Right ventricle myocardium inferior (tissue), 1 donor: ENCODE measurements around the gene AMER3. TPM values are rescaled to one million over a fixed set of nuclear protein-coding genes. Genes with fewer than 3 reads are reported as not detected.
"Not testable (repeated sequence)": the region's sequence is repeated elsewhere in the genome, so short reads cannot be mapped to it uniquely, and the experiment has no call there.

Experiments used
- ATAC-seq: fragments of 200-7000 bp; cut with Tn5 transposase; one replicate; pipeline ENCODE4 v1.9.1; 2020; ENCODE audit warnings: mild to moderate bottlenecking, moderate library complexity
- DNase-seq: peaks from one replicate; pipeline ENCODE4 v3.0.0; 2021; ENCODE audit errors: missing footprints
- intact Hi-C: fragments of 100-400 bp; cut with DNase I; formaldehyde crosslinking; loops from one replicate; pipeline ENCODE4 v1.11.0; 2022
- long read RNA-seq: library from polyadenylated mRNA; unstranded; transcript quantifications from one replicate; pipeline ENCODE4 v2.0.0, GENCODE V29; 2021
- total RNA-seq: library from RNA; stranded (reverse); fragmentation: NEBNext Ultra II Directional; extraction: Animal tissue kit (Norgen Biotek cat#: 25700); gene quantifications from one replicate; pipeline ENCODE4 v1.2.1, GENCODE V29; 2021
- donor health status: DM: no; HTN: yes; CAD: no; lungs with severe emphysema.

The AMER3 gene
- total RNA-seq: not detected
- long read RNA-seq: 0 reads

- intact Hi-C loops: no loop called here
- ATAC-seq: no peak
- no peak for DNase-seq
Observed at GRCh38 chr2:130755256-130756052, at the start of gene AMER3. Gene AMER3, plus strand, starts transcription at chr2:130755540. Its CDS starts 6,533 bp downstream, at chr2:130762073.

GRCh38 chr2:130714795-130715194, 40.5 kb upstream of the AMER3 start:
- intact Hi-C loops, ATAC-seq, DNase-seq: not testable (repeated sequence)

- ATAC-seq: no peak
- intact Hi-C loops: loop anchor here (10.0 kb wide), 1 partner anchor 365 kb away; the partner anchor contains the start of gene PTPN18
- DNase-seq: no peak
Observed at GRCh38 chr2:130720036-130720435, 35.3 kb upstream of the AMER3 start.

GRCh38 chr2:130720528-130720927, 34.8 kb upstream of the AMER3 start:
- intact Hi-C loops: loop anchor here (10.0 kb wide), 1 partner anchor 366 kb away; the partner anchor contains the start of gene PTPN18
- DNase-seq (no peak), ATAC-seq (no peak)

GRCh38 chr2:130724455-130724854, 30.9 kb upstream of the AMER3 start:
- DNase-seq (no peak), ATAC-seq (no peak)
- intact Hi-C loops: loop anchor here (10.0 kb wide), 1 partner anchor 370 kb away; the partner anchor contains the start of gene PTPN18

GRCh38 chr2:130726614-130727180, 28.6 kb upstream of the AMER3 start:
- ATAC-seq (no peak), DNase-seq (no peak)
- intact Hi-C loops: loop anchor here (10.0 kb wide), 1 partner anchor 372 kb away; the partner anchor contains the start of gene PTPN18

- intact Hi-C loops: loop anchor here (10.0 kb wide), 1 partner anchor 373 kb away; the partner anchor contains the start of gene PTPN18
- DNase-seq: peak; percentile 88
- ATAC-seq: peak; percentile 93
Observed at GRCh38 chr2:130727286-130727924, 27.9 kb upstream of the AMER3 start.

- DNase-seq: no peak
- intact Hi-C loops: loop anchor here (10.0 kb wide), 1 partner anchor 373 kb away; the partner anchor contains the start of gene PTPN18
- ATAC-seq: peak; percentile 48
Observed at GRCh38 chr2:130728007-130728454, 27.3 kb upstream of the AMER3 start.

GRCh38 chr2:130728549-130729316, 26.6 kb upstream of the AMER3 start, which contains the start of gene GPR148:
Gene GPR148, plus strand, starts transcription at chr2:130729070. Its CDS starts 82 bp downstream, at chr2:130729152.
- intact Hi-C loops: loop anchor here (10.0 kb wide), 1 partner anchor 374 kb away; the partner anchor contains the start of gene PTPN18
- ATAC-seq: no peak

GRCh38 chr2:130729322-130730299, 25.7 kb upstream of the AMER3 start:
- no peak for DNase-seq
- no peak for ATAC-seq
- intact Hi-C loops: loop anchor here (10.0 kb wide), 1 partner anchor 375 kb away; the partner anchor contains the start of gene PTPN18

More at GRCh38 chr2:130728549-130729316, 26.6 kb upstream of the AMER3 start, which contains the start of gene GPR148:
- no peak for DNase-seq

- intact Hi-C loops, DNase-seq, ATAC-seq: not testable (repeated sequence)
Observed at GRCh38 chr2:130732257-130732656, 23.1 kb upstream of the AMER3 start.

GRCh38 chr2:130735200-130735599, 20.1 kb upstream of the AMER3 start:
- DNase-seq (no peak), ATAC-seq (no peak)
- intact Hi-C loops: no loop called here

GRCh38 chr2:130736487-130736886, 18.9 kb upstream of the AMER3 start:
- ATAC-seq (peak; percentile 90), DNase-seq (peak; percentile 83)
- intact Hi-C loops: no loop called here

- intact Hi-C loops: no loop called here
- DNase-seq: no peak
- no peak for ATAC-seq
Observed at GRCh38 chr2:130737592-130737991, 17.7 kb upstream of the AMER3 start.

GRCh38 chr2:130740671-130741070, 14.7 kb upstream of the AMER3 start:
- DNase-seq: no peak
- intact Hi-C loops: no loop called here
- no peak for ATAC-seq

GRCh38 chr2:130743278-130743677, 12.1 kb upstream of the AMER3 start:
- DNase-seq (no peak), ATAC-seq (no peak)
- intact Hi-C loops: no loop called here
